Stimulated activated CD4-positive, alpha-beta T cell treated with anti-CD3 and anti-CD28 coated beads, Interleukin-4, amount 100 ng/mL, for 4 hours (primary cell): ENCODE measurements around the gene DPEP1.
"Not testable (repeated sequence)": the region's sequence is repeated elsewhere in the genome, so short reads cannot be mapped to it uniquely, and the experiment has no call there.

Experiments
- DNase-seq, 2 experiments: peaks; one replicate each; pipeline ENCODE4 v3.0.0-alpha.2; 2020

Gene DPEP1

GRCh38 chr16:89620406-89620841 lies 7.0 kb downstream of the DPEP1 start:
- no peak for DNase-seq

GRCh38 chr16:89621136-89621697 lies 7.8 kb downstream of the DPEP1 start:
- no peak for DNase-seq

GRCh38 chr16:89621698-89622409 lies 8.4 kb downstream of the DPEP1 start:
- DNase-seq, result no peak

GRCh38 chr16:89623511-89624261 lies 10.2 kb downstream of the DPEP1 start:
- no peak for DNase-seq

- DNase-seq, result no peak
Measured at GRCh38 chr16:89624777-89625761, 11.6 kb downstream of the DPEP1 start.

GRCh38 chr16:89629827-89630610 lies 16.6 kb downstream of the DPEP1 start:
- DNase-seq, result no peak

GRCh38 chr16:89633064-89633631 lies 19.7 kb downstream of the DPEP1 start:
- DNase-seq, result no peak

GRCh38 chr16:89634463-89635385 lies 21.3 kb downstream of the DPEP1 start:
- not testable (repeated sequence) for DNase-seq

GRCh38 chr16:89636663-89637062 lies 23.2 kb downstream of the DPEP1 start:
- no peak for DNase-seq

- no peak for DNase-seq
Measured at GRCh38 chr16:89637379-89637778, 23.9 kb downstream of the DPEP1 start.

- no peak for DNase-seq
Measured at GRCh38 chr16:89638455-89638854, 25.0 kb downstream of the DPEP1 start.

GRCh38 chr16:89639385-89639784 lies 25.9 kb downstream of the DPEP1 start:
- DNase-seq, result no peak

- no peak for DNase-seq
Measured at GRCh38 chr16:89641458-89642119, 28.1 kb downstream of the DPEP1 start.

GRCh38 chr16:89642574-89642973 lies 29.1 kb downstream of the DPEP1 start:
- DNase-seq, result no peak

- no peak for DNase-seq
Measured at GRCh38 chr16:89643769-89644300, 30.4 kb downstream of the DPEP1 start.

- no peak for DNase-seq
Measured at GRCh38 chr16:89645122-89645521, 31.7 kb downstream of the DPEP1 start.

GRCh38 chr16:89646270-89646669 lies 32.8 kb downstream of the DPEP1 start:
- no peak for DNase-seq

GRCh38 chr16:89646906-89647305 lies 33.5 kb downstream of the DPEP1 start:
- no peak for DNase-seq

- DNase-seq, result no peak
Measured at GRCh38 chr16:89651584-89651983, 38.1 kb downstream of the DPEP1 start.
